Cortex of kidney (tissue), 1 donor: Measurements from ENCODE around the gene RBSN.

Experiments used
- DNase-seq: peaks from one replicate; lab custom pipeline; 2025; lab: John Stamatoyannopoulos, UW

RBSN gene

GRCh38 chr3:15099364-15100098, 583 bp upstream of the RBSN start:
- no peak for DNase-seq

GRCh38 chr3:15097891-15098290, 1.1 kb downstream of the RBSN start:
- no peak for DNase-seq

- DNase-seq = no peak
Measured at GRCh38 chr3:15096046-15096445, 2.9 kb downstream of the RBSN start.

- no peak for DNase-seq
Measured at GRCh38 chr3:15094187-15094875, 4.6 kb downstream of the RBSN start.

- DNase-seq = no peak
Measured at GRCh38 chr3:15092686-15093085, 6.3 kb downstream of the RBSN start.

- no peak for DNase-seq
Measured at GRCh38 chr3:15091575-15091974, 7.4 kb downstream of the RBSN start.

- no peak for DNase-seq
Measured at GRCh38 chr3:15089201-15089600, 9.7 kb downstream of the RBSN start.

- no peak for DNase-seq
Measured at GRCh38 chr3:15086699-15087098, 12.2 kb downstream of the RBSN start.

- no peak for DNase-seq
Measured at GRCh38 chr3:15086263-15086662, 12.7 kb downstream of the RBSN start.

GRCh38 chr3:15083252-15083651, 15.7 kb downstream of the RBSN start:
- no peak for DNase-seq

GRCh38 chr3:15081960-15082664, 16.8 kb downstream of the RBSN start:
- DNase-seq = no peak

GRCh38 chr3:15079091-15079490, 19.9 kb downstream of the RBSN start:
- DNase-seq = no peak

GRCh38 chr3:15074500-15074899, 24.4 kb downstream of the RBSN start:
- DNase-seq = no peak

GRCh38 chr3:15071699-15072098, 27.2 kb downstream of the RBSN start:
- DNase-seq = no peak

- no peak for DNase-seq
Measured at GRCh38 chr3:15069441-15069840, 29.5 kb downstream of the RBSN start.

GRCh38 chr3:15066467-15066866, 32.5 kb downstream of the RBSN start:
- no peak for DNase-seq

- no peak for DNase-seq
Measured at GRCh38 chr3:15065550-15066007, 33.4 kb downstream of the RBSN start.

- DNase-seq = no peak
Measured at GRCh38 chr3:15064835-15065549, 34.0 kb downstream of the RBSN start, which contains the start of gene MRPS25. Gene MRPS25 (minus strand): TSS chr3:15065315. CDS start chr3:15065194, 121 bp downstream.

- DNase-seq = no peak
Measured at GRCh38 chr3:15064299-15064834, 34.6 kb downstream of the RBSN start.

GRCh38 chr3:15063656-15064286, 35.2 kb downstream of the RBSN start:
- no peak for DNase-seq

GRCh38 chr3:15063238-15063637, 35.7 kb downstream of the RBSN start:
- no peak for DNase-seq
